K562 (cell line): ENCODE results near the gene PYGB. TPM values are rescaled to one million over a fixed set of nuclear protein-coding genes. Genes with fewer than 3 reads are reported as not detected.

Experiments used
- ATAC-seq: fragments of 200-7000 bp; cut with Tn5 transposase; 3 replicates; pipeline ENCODE4 v1.9.1; 2020; ENCODE audit warnings: moderate library complexity
- BruUV-seq: library from RNA; stranded (reverse); fragments of 400-500 nt; replicated peaks from 2 replicates; lab custom pipeline; 2021; lab: Mats Ljungman, UMichigan
- CTCF ChIA-PET: fragments of 300-600 bp; formaldehyde crosslinking; extraction: SDS; loops from one replicate; lab custom pipeline; 2021; ENCODE audit warnings: low intra/inter-chr PET ratio; lab: Yijun Ruan, JAX
- POLR2A ChIA-PET: fragments of 300-600, 350-650 bp; sonication (Branson Sonifier 250); formaldehyde crosslinking; extraction: SDS; loops from one replicate; lab custom pipeline; 2021; ENCODE audit warnings: antibody characterized with exemption, inconsistent platforms; lab: Yijun Ruan, JAX
- DNase-seq, 4 experiments: peaks; one replicate each; pipeline versions ENCODE4 v3.0.0 to v3.0.0-alpha.2; 2011 to 2018; ENCODE audit warnings: low spot score in 3 of 4, mixed read lengths in 3 of 4; ENCODE audit errors: extremely low read depth in 1 of 4
- FAIRE-seq: peaks from 2 replicates; lab custom pipeline; 2011; peaks lifted over from hg19 to GRCh38; lab: Jason Lieb, UNC
- H2AFZ ChIP-seq: 2 replicates; pipeline ENCODE4 v1.6.0; 2011; ENCODE audit warnings: low read depth, low read length, control low read depth, inconsistent platforms
- H3K27ac ChIP-seq: fragments of 200-600 bp; 3 replicates; pipeline ENCODE4 v1.8.0; 2011; ENCODE audit warnings: low read depth, mild to moderate bottlenecking, control low read depth, inconsistent platforms, low read length, moderate library complexity, mixed read lengths; ENCODE audit errors: extremely low read depth
- H3K27me3 ChIP-seq, 2 experiments: fragments of 300-600 bp in 1 of 2; 2 replicates in 1 of 2; 3 replicates in 1 of 2; pipeline versions ENCODE4 v1.6.0 to v1.8.0; 2011; ENCODE audit warnings: inconsistent platforms in 2 of 2, low read length in 2 of 2, mild to moderate bottlenecking in 1 of 2, mixed read lengths in 1 of 2, moderate library complexity in 1 of 2; ENCODE audit not compliant: control insufficient read depth in 2 of 2, insufficient read depth in 2 of 2
- H3K36me3 ChIP-seq: fragments of 300-600 bp; 3 replicates; pipeline ENCODE4 v1.8.0; 2011; ENCODE audit warnings: mild to moderate bottlenecking, low read length, inconsistent platforms; ENCODE audit not compliant: control insufficient read depth, insufficient read depth
- H3K4me1 ChIP-seq, 2 experiments: fragments of 200-600 bp in 1 of 2; replicated peaks in 1 of 2; 2 replicates in 1 of 2; 3 replicates in 1 of 2; pipeline versions ENCODE4 v1.5.1 to v1.8.0; 2011; ENCODE audit warnings: inconsistent platforms in 2 of 2, low read length in 2 of 2, mild to moderate bottlenecking in 1 of 2, mixed read lengths in 1 of 2, moderate library complexity in 1 of 2; ENCODE audit not compliant: control insufficient read depth in 2 of 2, insufficient read depth in 2 of 2
- H3K4me2 ChIP-seq: 2 replicates; pipeline ENCODE4 v1.6.1; 2011; ENCODE audit warnings: low read length, control low read depth, inconsistent platforms, mixed read lengths; ENCODE audit not compliant: insufficient read depth
- H3K4me3 ChIP-seq: fragments of 200-600 bp; sonication (generic), shearing (Covaris generic); 2 replicates; pipeline ENCODE4 v1.5.1; 2016; ENCODE audit warnings: control low read depth, inconsistent platforms
- H3K79me2 ChIP-seq: fragments of 200-600 bp; 3 replicates; pipeline ENCODE4 v1.8.0; 2011; ENCODE audit warnings: low read length, inconsistent platforms; ENCODE audit not compliant: control insufficient read depth, insufficient read depth
- H3K9ac ChIP-seq, 2 experiments: 2 replicates each; pipeline versions ENCODE4 v1.6.0 to v1.6.1; 2011; ENCODE audit warnings: low read depth in 2 of 2, low read length in 2 of 2, control low read depth in 1 of 2, inconsistent platforms in 1 of 2, mild to moderate bottlenecking in 1 of 2, mixed read lengths in 1 of 2; ENCODE audit not compliant: insufficient read depth in 1 of 2
- H3K9me1 ChIP-seq: one replicate; pipeline ENCODE4 v1.6.0; 2011; ENCODE audit warnings: inconsistent platforms, mild to moderate bottlenecking, low read length, moderate library complexity; ENCODE audit not compliant: control insufficient read depth, insufficient read depth
- H3K9me3 ChIP-seq: replicated peaks from 2 replicates; pipeline ENCODE4 v1.5.1; 2011; ENCODE audit warnings: low read depth, low read length, inconsistent platforms; ENCODE audit not compliant: control insufficient read depth, insufficient read depth
- H4K20me1 ChIP-seq: replicated peaks from 2 replicates; pipeline ENCODE4 v1.6.1; 2011; ENCODE audit warnings: low read length, inconsistent platforms, mixed read lengths; ENCODE audit not compliant: control insufficient read depth, insufficient read depth
- NFRKB ChIP-seq: fragments of 450-650 bp; IDR thresholded peaks from 2 replicates; pipeline ENCODE4 v1.6.1; 2016; ENCODE audit warnings: low read depth
- NR2C2 ChIP-seq, 2 experiments: fragments of 200-800 bp in 1 of 2; sonication (Bioruptor generic) in 1 of 2; sonication (generic) in 1 of 2; formaldehyde crosslinking in 1 of 2; IDR thresholded peaks; 2 replicates each; pipeline versions ENCODE4 v1.6.1 to v1.8.0; 2016 to 2022; ENCODE audit warnings: mild to moderate bottlenecking in 1 of 2, missing compliant biosample characterization in 1 of 2, missing genetic modification characterization in 1 of 2, missing genetic modification reagents in 1 of 2
- RBM25 ChIP-seq: fragments of 200-400 bp; formaldehyde crosslinking; IDR thresholded peaks from 2 replicates; pipeline ENCODE4 v1.6.1; 2018; ENCODE audit warnings: low read length, low read depth, moderate library complexity; ENCODE audit not compliant: severe bottlenecking
- ZBED1 ChIP-seq: IDR thresholded peaks from 2 replicates; pipeline ENCODE4 v1.6.1; 2014
- whole genome bisulfite sequencing: fragments of 100-300 bp; shearing (Covaris generic); methylation state at CpG from one replicate; pipeline ENCODE4 v1.1.6; 2016; ENCODE audit warnings: low coverage, mixed read lengths; ENCODE audit not compliant: insufficient coverage; ENCODE audit errors: missing lambda C conversion rate; 5-methylcytosine and 5-hydroxymethylcytosine counted together
- in situ Hi-C: fragments of 300-500 bp; cut with MboI; formaldehyde crosslinking; loops from 4 replicates; pipeline ENCODE4 v1.15.0; 2018; ENCODE audit warnings: inconsistent platforms, mixed read lengths
- intact Hi-C: fragments of 100-400 bp; cut with micrococcal nuclease; formaldehyde crosslinking; loops from 2 replicates; pipeline ENCODE4 v1.14.2; 2022
- polyA plus RNA-seq, 8 experiments: library from polyadenylated mRNA; depleted of rRNA in 4 of 8; stranded (reverse) in 5 of 8; unstranded in 3 of 8; fragments of >200 nt; fragmentation: Nextera tagmentation in 2 of 8; fragmentation: Illumina TruSeq in 1 of 8; extraction: Ambion mirVana in 2 of 8; extraction: Trizol in 1 of 8; gene quantifications; 2 replicates each; pipeline versions ENCODE4 v1.2.1 to v1.2.3, GENCODE V29; 2011 to 2014; ENCODE audit warnings: inconsistent platforms in 1 of 8, missing spikeins in 1 of 8
- total RNA-seq, 7 experiments: library from RNA; depleted of rRNA in 6 of 7; stranded (reverse); fragments of >200 nt in 6 of 7; fragmentation: Illumina TruSeq in 2 of 7; extraction: Trizol in 2 of 7; gene quantifications; 2 replicates each; pipeline versions ENCODE4 v1.2.1 to v1.2.3, GENCODE V29; 2011 to 2021; ENCODE audit warnings: low replicate concordance in 1 of 7
- TF ChIP-seq, protein P1 (sequence below): sonication (generic); formaldehyde crosslinking; IDR thresholded peaks from 2 replicates; pipeline ENCODE4 v1.8.0; 2023; ENCODE audit warnings: missing genetic modification reagents, mild to moderate bottlenecking, borderline replicate concordance
- TF ChIP-seq, protein P2 (sequence below), 2 experiments: fragments of 150-350 bp in 1 of 2; IDR thresholded peaks; 2 replicates each; pipeline ENCODE4 v1.6.1; 2012 to 2016; ENCODE audit warnings: low read depth in 2 of 2, low read length in 2 of 2, mild to moderate bottlenecking in 1 of 2, moderate library complexity in 1 of 2
- TF ChIP-seq, protein P3 (sequence below): fragments of 200-800 bp; sonication (Bioruptor generic); IDR thresholded peaks from 2 replicates; pipeline ENCODE4 v1.6.1; 2016; ENCODE audit warnings: missing genetic modification characterization, missing compliant biosample characterization

PYGB gene
- total and polyA plus RNA-seq, 9 of the 15 experiments (the other 6 are each of a cell fraction or from before 2014, with no cell fraction given) = 0.34 to 18.0 (median 9.8) TPM

DNA sequence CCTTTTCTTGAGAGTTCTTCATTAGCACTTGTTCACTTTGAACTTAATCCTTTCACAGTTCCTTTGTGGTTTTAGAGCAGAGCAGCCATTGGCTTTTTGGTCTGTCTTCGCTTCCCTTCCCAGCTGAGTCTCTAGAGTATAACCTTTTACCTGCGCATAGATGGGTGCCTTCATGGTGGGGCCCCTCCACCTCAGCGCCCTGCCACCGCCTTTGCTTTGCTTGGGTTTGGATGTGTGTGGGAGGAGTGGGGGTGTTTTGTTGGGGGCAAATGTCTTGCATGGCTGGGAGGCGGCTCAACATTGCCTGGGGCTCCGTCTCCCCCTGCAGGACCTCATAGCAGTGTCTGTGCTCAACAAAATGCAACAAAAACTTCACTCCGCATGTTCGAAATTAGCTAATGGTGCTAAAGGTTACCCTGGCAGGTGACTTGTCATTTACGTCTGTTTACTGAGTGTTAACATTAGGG, 11.9 kb downstream of the PYGB start:
- POLR2A ChIA-PET = interaction anchor here (0.6 kb wide), 1 partner anchor 65 kb away, joined by 4 read pairs; no protein-coding TSS in a partner anchor
- H3K9ac ChIP-seq = no peak overlapping the region
- ATAC-seq = no peak
- in situ Hi-C loops = no loop called here
- peaks cover 6% of the 10 kb centered on the region; the same call in 1 of the 3 replicates for H3K36me3 ChIP-seq
- H3K27me3 ChIP-seq = no peaks in the 10 kb centered on the region
- H2AFZ ChIP-seq = no peak overlapping the region
- no peaks in the 10 kb centered on the region for H3K9me1 ChIP-seq
- CTCF ChIA-PET = no interaction called here
- H3K79me2 ChIP-seq = no peaks in the 10 kb centered on the region
- no peaks in the 10 kb centered on the region for H4K20me1 ChIP-seq
- no peak for DNase-seq
- H3K4me1 ChIP-seq = peaks cover 2 to 6% of the 10 kb centered on the region in 2 experiments; a peak in 4 of 5 replicates
- no peak for FAIRE-seq
- no TSS peak for BruUV-seq
- H3K9me3 ChIP-seq = no peaks in the 10 kb centered on the region
- intact Hi-C loops = no loop called here
- H3K27ac ChIP-seq = no peak overlapping the region
- no peak overlapping the region for H3K4me2 ChIP-seq
- WGBS = 87% methylated on average over 8 of the region's 9 CpGs
- H3K4me3 ChIP-seq = no peak overlapping the region
- TF ChIP-seq NFRKB (no peak), ZBED1 (no peak), RBM25 (no peak), NR2C2 (CRISPR knock-in tag; IDR thresholded peaks at IDR 0.05) (no peak), NR2C2 (tag; IDR thresholded peaks at IDR 0.05) (no peak)
- TF ChIP-seq, protein P1, sequence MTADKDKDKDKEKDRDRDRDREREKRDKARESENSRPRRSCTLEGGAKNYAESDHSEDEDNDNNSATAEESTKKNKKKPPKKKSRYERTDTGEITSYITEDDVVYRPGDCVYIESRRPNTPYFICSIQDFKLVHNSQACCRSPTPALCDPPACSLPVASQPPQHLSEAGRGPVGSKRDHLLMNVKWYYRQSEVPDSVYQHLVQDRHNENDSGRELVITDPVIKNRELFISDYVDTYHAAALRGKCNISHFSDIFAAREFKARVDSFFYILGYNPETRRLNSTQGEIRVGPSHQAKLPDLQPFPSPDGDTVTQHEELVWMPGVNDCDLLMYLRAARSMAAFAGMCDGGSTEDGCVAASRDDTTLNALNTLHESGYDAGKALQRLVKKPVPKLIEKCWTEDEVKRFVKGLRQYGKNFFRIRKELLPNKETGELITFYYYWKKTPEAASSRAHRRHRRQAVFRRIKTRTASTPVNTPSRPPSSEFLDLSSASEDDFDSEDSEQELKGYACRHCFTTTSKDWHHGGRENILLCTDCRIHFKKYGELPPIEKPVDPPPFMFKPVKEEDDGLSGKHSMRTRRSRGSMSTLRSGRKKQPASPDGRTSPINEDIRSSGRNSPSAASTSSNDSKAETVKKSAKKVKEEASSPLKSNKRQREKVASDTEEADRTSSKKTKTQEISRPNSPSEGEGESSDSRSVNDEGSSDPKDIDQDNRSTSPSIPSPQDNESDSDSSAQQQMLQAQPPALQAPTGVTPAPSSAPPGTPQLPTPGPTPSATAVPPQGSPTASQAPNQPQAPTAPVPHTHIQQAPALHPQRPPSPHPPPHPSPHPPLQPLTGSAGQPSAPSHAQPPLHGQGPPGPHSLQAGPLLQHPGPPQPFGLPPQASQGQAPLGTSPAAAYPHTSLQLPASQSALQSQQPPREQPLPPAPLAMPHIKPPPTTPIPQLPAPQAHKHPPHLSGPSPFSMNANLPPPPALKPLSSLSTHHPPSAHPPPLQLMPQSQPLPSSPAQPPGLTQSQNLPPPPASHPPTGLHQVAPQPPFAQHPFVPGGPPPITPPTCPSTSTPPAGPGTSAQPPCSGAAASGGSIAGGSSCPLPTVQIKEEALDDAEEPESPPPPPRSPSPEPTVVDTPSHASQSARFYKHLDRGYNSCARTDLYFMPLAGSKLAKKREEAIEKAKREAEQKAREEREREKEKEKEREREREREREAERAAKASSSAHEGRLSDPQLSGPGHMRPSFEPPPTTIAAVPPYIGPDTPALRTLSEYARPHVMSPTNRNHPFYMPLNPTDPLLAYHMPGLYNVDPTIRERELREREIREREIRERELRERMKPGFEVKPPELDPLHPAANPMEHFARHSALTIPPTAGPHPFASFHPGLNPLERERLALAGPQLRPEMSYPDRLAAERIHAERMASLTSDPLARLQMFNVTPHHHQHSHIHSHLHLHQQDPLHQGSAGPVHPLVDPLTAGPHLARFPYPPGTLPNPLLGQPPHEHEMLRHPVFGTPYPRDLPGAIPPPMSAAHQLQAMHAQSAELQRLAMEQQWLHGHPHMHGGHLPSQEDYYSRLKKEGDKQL (CRISPR knock-in tag) = no peak
- TF ChIP-seq, protein P2, sequence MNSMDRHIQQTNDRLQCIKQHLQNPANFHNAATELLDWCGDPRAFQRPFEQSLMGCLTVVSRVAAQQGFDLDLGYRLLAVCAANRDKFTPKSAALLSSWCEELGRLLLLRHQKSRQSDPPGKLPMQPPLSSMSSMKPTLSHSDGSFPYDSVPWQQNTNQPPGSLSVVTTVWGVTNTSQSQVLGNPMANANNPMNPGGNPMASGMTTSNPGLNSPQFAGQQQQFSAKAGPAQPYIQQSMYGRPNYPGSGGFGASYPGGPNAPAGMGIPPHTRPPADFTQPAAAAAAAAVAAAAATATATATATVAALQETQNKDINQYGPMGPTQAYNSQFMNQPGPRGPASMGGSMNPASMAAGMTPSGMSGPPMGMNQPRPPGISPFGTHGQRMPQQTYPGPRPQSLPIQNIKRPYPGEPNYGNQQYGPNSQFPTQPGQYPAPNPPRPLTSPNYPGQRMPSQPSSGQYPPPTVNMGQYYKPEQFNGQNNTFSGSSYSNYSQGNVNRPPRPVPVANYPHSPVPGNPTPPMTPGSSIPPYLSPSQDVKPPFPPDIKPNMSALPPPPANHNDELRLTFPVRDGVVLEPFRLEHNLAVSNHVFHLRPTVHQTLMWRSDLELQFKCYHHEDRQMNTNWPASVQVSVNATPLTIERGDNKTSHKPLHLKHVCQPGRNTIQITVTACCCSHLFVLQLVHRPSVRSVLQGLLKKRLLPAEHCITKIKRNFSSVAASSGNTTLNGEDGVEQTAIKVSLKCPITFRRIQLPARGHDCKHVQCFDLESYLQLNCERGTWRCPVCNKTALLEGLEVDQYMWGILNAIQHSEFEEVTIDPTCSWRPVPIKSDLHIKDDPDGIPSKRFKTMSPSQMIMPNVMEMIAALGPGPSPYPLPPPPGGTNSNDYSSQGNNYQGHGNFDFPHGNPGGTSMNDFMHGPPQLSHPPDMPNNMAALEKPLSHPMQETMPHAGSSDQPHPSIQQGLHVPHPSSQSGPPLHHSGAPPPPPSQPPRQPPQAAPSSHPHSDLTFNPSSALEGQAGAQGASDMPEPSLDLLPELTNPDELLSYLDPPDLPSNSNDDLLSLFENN (IDR thresholded peaks at IDR 0.05; ENCODE audit: low read depth in 2 of 2, low read length in 2 of 2) = no peak
- TF ChIP-seq, protein P3, sequence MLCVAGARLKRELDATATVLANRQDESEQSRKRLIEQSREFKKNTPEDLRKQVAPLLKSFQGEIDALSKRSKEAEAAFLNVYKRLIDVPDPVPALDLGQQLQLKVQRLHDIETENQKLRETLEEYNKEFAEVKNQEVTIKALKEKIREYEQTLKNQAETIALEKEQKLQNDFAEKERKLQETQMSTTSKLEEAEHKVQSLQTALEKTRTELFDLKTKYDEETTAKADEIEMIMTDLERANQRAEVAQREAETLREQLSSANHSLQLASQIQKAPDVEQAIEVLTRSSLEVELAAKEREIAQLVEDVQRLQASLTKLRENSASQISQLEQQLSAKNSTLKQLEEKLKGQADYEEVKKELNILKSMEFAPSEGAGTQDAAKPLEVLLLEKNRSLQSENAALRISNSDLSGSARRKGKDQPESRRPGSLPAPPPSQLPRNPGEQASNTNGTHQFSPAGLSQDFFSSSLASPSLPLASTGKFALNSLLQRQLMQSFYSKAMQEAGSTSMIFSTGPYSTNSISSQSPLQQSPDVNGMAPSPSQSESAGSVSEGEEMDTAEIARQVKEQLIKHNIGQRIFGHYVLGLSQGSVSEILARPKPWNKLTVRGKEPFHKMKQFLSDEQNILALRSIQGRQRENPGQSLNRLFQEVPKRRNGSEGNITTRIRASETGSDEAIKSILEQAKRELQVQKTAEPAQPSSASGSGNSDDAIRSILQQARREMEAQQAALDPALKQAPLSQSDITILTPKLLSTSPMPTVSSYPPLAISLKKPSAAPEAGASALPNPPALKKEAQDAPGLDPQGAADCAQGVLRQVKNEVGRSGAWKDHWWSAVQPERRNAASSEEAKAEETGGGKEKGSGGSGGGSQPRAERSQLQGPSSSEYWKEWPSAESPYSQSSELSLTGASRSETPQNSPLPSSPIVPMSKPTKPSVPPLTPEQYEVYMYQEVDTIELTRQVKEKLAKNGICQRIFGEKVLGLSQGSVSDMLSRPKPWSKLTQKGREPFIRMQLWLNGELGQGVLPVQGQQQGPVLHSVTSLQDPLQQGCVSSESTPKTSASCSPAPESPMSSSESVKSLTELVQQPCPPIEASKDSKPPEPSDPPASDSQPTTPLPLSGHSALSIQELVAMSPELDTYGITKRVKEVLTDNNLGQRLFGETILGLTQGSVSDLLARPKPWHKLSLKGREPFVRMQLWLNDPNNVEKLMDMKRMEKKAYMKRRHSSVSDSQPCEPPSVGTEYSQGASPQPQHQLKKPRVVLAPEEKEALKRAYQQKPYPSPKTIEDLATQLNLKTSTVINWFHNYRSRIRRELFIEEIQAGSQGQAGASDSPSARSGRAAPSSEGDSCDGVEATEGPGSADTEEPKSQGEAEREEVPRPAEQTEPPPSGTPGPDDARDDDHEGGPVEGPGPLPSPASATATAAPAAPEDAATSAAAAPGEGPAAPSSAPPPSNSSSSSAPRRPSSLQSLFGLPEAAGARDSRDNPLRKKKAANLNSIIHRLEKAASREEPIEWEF (CRISPR knock-in tag) = no peak
